NOMO-1 treated with dmso at 0.1 percent for 144 hours (cell line): Measurements from ENCODE around the gene ZNRF4.
"Not testable (repeated sequence)": the region's sequence is repeated elsewhere in the genome, so short reads cannot be mapped to it uniquely, and the experiment has no call there.

ENCODE experiments used
- DNase-seq: peaks from one replicate; lab custom pipeline; 2025; ENCODE audit not compliant: unreplicated experiment; lab: John Stamatoyannopoulos, UW

The ZNRF4 gene

GRCh38 chr19:5470264-5470671 is 15.1 kb downstream of the ZNRF4 start:
- DNase-seq: no peak

GRCh38 chr19:5472286-5472685 is 17.1 kb downstream of the ZNRF4 start:
- no peak for DNase-seq

- DNase-seq: no peak
Measured at GRCh38 chr19:5473646-5474045, 18.4 kb downstream of the ZNRF4 start.

GRCh38 chr19:5477451-5478215 is 22.4 kb downstream of the ZNRF4 start:
- no peak for DNase-seq

DNA sequence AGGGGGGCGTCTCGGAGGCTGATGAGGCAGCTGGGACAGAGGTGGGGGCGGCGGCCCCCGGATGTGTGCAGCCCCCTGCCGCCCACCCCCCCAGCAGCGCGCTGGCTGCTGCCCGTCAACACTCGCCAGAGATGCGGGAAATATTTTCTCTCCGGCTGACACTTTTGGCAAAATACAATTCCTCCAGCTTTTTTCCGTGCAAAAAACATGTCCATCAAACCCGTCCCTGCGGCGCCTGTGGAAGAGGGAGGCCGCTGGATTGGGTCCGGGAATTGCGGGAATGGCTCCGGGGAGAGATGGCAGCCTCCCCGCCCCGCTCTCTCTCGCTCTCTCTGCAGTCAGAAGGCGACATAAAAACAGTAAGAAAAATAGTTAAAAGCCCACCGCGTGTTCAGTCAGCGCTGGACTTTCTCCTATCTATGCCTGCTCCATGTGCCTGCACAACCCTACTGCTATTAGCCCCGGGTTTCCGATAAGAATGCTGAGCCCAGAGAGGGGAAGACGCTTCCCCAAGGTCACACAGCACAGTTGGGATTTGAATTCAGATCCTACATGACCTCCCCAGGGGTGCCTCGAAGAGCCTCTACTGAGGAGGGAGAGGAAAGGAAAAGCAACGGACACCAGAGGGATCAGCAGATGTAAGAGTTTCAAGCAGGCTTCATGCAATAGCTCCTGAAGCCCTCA is 23.2 kb downstream of the ZNRF4 start:
- DNase-seq: no peak

DNA sequence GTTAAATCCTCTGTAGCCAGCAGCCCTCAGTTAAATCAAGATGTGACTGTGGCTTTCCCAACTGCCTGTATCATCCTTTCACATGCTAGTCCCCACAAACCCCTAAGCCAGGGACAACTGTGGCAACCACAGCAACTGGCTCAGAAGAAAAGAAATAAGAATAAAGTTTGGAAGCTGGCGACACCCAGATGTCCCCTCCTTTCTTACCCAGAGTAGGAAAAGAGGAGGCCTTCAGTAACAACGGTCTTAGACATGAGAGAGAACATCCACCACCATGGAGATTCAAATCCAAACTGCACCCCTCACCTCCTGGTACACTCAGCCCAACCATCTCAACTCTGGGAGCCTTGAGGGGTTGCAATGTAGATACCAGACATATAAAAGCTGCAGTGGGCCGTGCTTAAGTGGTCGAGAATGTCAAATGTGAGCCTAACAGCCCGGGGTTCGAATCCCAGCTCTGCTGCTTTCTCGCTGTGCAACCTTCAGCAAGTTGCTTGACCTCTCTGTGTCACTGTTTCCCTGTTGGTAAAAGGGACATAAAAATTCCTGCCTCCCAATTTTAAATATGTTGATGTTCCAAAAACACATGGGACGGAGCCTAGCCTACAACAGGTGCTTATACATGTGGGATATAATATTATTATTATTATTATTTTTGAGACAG is 23.8 kb downstream of the ZNRF4 start:
- no peak for DNase-seq

DNA sequence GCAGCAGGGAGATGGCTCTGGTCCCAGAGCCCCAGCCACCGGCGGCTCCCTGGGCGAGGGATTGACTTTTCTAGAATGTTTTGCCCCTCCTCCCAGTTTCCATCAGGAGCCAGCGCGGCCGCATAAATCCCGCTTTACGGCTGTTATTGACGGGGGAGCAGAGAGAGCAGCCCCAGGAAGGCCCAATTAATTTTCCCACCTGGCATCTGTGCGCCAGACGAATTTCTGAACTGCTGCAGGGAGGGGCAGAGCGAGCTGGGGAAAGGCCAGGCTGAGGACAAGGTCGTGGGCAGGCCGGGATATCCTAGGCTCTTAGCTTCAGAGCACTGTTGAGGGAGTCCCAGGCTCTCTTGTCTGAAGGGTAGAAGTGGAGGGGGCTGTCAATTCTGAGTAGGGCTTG is 24.7 kb downstream of the ZNRF4 start:
- DNase-seq: no peak

- no peak for DNase-seq
Measured at GRCh38 chr19:5480427-5480836, 25.2 kb downstream of the ZNRF4 start.

- no peak for DNase-seq
Measured at GRCh38 chr19:5481957-5482356, 26.7 kb downstream of the ZNRF4 start.

DNA sequence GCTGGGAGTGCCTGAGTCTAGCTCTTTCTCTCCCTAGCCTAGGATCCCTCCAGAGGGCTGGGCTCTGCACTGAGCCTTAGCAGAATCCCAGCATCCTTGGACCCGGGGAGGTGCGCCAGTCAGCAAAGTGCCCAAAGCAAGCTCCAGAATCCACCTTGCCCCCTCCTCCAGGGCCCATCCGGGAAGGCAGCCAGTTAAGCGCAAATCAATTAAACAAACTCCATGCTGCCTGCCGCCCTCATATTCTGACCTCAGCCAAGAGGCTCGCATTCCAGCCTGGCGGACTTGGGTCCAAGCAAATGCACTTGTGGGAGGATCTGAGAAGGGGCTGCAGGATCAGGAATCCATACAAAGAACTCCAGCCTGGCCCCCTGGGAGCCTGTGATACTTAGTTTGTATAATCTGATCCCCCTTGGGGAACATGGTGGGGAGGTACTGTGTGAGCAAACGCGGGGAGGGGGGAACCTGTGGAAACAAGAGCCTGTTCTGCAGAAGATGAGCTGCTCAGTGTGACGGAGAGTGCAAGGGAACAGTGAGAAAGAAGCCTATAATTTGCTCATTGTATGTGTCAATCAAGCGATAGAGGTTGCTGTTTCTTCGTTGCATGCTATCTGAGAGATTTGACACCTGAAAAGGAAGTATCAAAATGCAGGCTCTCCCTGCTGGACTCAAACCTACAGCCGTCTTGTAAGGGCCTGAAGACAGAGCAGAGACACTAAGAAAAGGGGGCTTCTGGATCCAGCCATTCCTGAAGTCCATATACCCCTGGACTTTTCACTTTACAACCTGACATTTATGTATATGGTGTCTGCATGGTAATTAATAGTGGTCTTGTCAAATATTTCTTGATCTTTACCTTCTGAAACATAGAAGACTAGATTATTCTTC is 29.4 kb downstream of the ZNRF4 start:
- no peak for DNase-seq

DNA sequence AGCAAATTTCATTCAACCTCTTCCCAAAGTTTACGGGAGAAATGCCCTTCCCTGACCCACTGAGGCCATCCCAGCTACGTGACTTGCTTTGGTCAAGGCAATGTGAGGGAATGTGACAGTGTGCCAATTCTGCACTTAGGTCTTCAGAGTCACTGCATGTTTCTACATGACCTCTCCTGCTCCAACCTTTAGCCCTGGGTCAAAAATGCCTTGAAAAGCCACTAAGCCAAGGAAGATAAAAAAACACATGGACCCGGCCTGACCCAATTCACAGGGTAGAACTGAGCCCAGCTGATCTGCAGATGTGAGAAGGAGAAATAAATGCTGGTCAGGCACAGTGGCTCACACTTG is 30.0 kb downstream of the ZNRF4 start:
- no peak for DNase-seq

GRCh38 chr19:5485658-5486057 is 30.4 kb downstream of the ZNRF4 start:
- DNase-seq: not testable (repeated sequence)

GRCh38 chr19:5487222-5487621 is 32.0 kb downstream of the ZNRF4 start:
- no peak for DNase-seq

- no peak for DNase-seq
Measured at GRCh38 chr19:5489551-5489950, 34.3 kb downstream of the ZNRF4 start.

- DNase-seq: no peak
Measured at GRCh38 chr19:5491565-5491964, 36.3 kb downstream of the ZNRF4 start.

- no peak for DNase-seq
Measured at GRCh38 chr19:5492281-5492634, 37.0 kb downstream of the ZNRF4 start.

DNA sequence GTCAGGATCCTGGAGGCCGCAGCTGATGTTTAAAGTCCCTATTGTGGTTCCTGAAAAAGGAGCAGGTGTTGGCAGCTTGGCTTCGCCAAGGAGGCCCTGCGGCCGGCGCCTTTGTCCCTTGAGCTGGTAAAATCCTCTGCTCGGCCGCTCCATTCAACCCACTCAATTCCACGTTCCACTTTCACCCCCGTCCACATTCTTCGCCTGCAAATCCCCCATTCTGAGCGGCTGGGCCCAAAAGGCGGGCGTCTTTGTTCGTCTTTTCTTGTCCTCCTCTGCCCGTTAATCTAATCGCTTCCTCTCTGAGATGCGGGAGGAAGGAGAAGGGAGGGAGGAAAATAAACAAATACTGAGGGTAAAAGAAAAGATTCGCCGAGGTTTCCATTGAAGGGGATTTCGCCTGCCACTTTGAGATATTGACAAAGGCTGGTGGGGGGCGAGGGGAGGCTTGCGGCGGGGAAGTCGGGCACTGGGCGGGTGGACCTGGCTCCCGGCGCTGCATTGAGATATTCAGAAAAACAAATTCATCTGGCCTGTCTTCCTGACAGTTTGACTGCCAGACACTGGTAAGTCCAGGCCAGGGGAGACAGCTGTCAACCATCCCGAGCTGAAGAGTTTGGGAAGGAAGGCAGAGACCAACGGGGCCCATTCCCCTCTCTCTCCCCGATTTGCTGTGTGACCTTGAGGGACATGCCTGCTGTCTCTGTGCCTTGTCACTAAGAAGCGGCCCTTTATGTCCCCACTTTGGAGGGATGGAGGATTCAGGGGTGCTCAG is 37.6 kb downstream of the ZNRF4 start:
- DNase-seq: no peak

DNA sequence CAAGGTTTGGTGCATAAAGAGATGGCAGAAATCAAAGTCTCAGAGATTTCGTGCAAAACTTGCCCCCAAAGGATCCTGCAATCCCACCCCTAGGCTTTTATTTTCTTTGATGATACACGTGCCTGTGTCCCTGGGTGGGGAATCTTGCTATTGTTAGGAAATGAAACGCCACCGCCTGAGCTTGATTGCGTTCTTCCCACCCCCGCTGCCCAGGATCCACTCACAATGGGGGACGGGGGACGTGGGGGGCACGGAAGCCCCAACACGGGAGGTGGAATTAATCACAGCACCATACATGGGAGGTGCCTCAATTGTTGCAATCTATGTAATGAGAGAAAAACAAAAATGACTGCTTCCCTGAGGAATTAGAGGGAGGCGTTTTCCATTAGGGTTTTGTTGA is 39.6 kb downstream of the ZNRF4 start:
- no peak for DNase-seq

GRCh38 chr19:5495792-5496191 is 40.6 kb downstream of the ZNRF4 start:
- DNase-seq: no peak

- no peak for DNase-seq
Measured at GRCh38 chr19:5497297-5497696, 42.1 kb downstream of the ZNRF4 start.
